HCT116 (cell line): ENCODE data around the gene MTHFSD. TPM values are rescaled to one million over a fixed set of nuclear protein-coding genes. Genes with fewer than 3 reads are reported as not detected.

Experiments used
- ATAC-seq: fragments of 200-7000 bp; cut with Tn5 transposase; 2 replicates; pipeline ENCODE4 v1.9.1; 2020; ENCODE audit warnings: mild to moderate bottlenecking, moderate library complexity
- BruUV-seq: library from RNA; stranded (reverse); fragments of 400-500 nt; replicated peaks from 2 replicates; lab custom pipeline; 2021; lab: Mats Ljungman, UMichigan
- CTCF ChIA-PET: fragments of 300-600 bp; sonication (Branson Sonifier 250); formaldehyde crosslinking; loops from one replicate; lab custom pipeline; 2021; ENCODE audit warnings: antibody characterized with exemption; lab: Charles Lee
- POLR2A ChIA-PET: fragments of 300-600, 350-600 bp; sonication (Branson Sonifier 250); formaldehyde crosslinking; loops from one replicate; lab custom pipeline; 2021; ENCODE audit warnings: antibody characterized with exemption; lab: Charles Lee
- RAD21 ChIA-PET, 2 experiments: fragments of 300-600 bp; sonication (Branson Sonifier 250); formaldehyde crosslinking; loops; one replicate each; lab custom pipeline; 2023; ENCODE audit warnings: low total read pairs in 2 of 2; ENCODE audit not compliant: uncharacterized antibody in 2 of 2, unreplicated experiment in 2 of 2, low non-redundant PET in 1 of 2; lab: Charles Lee
- DNase-seq: peaks from one replicate; pipeline ENCODE4 v3.0.0-alpha.2; 2010; ENCODE audit warnings: low read depth, low spot score
- H2AFZ ChIP-seq: fragments of 200-600 bp; shearing (Covaris generic), sonication (generic); 2 replicates; pipeline ENCODE4 v1.6.1; 2017; ENCODE audit warnings: low read depth, mixed run types, mixed read lengths, antibody characterized with exemption, low read length; ENCODE audit not compliant: poor library complexity, severe bottlenecking
- H3K27ac ChIP-seq: 2 replicates; pipeline ENCODE4 v1.5.1; 2012; ENCODE audit warnings: low read depth, low read length
- H3K27me3 ChIP-seq: fragments of 200-600 bp; sonication (generic); 2 replicates; pipeline ENCODE4 v1.6.1; 2016; ENCODE audit warnings: mixed run types, low read length, mixed read lengths; ENCODE audit not compliant: insufficient read depth
- H3K36me3 ChIP-seq, 2 experiments: fragments of 200-500 bp in 1 of 2; fragments of 200-600 bp in 1 of 2; sonication (Bioruptor generic) in 1 of 2; sonication (generic) in 1 of 2; 2 replicates each; pipeline versions ENCODE4 v1.5.1 to v1.6.1; 2014 to 2016; ENCODE audit warnings: low read length in 2 of 2, inconsistent platforms in 1 of 2, mixed read lengths in 1 of 2, mixed run types in 1 of 2; ENCODE audit not compliant: insufficient read depth in 2 of 2, control insufficient read depth in 1 of 2
- H3K4me1 ChIP-seq, 2 experiments: fragments of 200-600 bp in 1 of 2; sonication (generic) in 1 of 2; 2 replicates each; pipeline versions ENCODE4 v1.5.1 to v1.6.1; 2012 to 2017; ENCODE audit warnings: low read length in 2 of 2, inconsistent platforms in 1 of 2, mild to moderate bottlenecking in 1 of 2, mixed read lengths in 1 of 2, mixed run types in 1 of 2, moderate library complexity in 1 of 2; ENCODE audit not compliant: insufficient read depth in 2 of 2, control insufficient read depth in 1 of 2
- H3K4me2 ChIP-seq: fragments of 200-600 bp; sonication (generic); 2 replicates; pipeline ENCODE4 v1.6.1; 2017; ENCODE audit warnings: mixed run types, low read length, mixed read lengths
- H3K4me3 ChIP-seq, 2 experiments: fragments of 200-600 bp in 1 of 2; sonication (generic) in 1 of 2; replicated peaks in 1 of 2; 2 replicates each; pipeline ENCODE4 v1.5.1; 2011 to 2016; ENCODE audit warnings: low read length in 2 of 2, control low read depth in 1 of 2, low read depth in 1 of 2, mild to moderate bottlenecking in 1 of 2, mixed read lengths in 1 of 2, mixed run types in 1 of 2
- H3K79me2 ChIP-seq: fragments of 200-600 bp; sonication (generic); 2 replicates; pipeline ENCODE4 v1.6.1; 2017; ENCODE audit warnings: mild to moderate bottlenecking, mixed run types, low read length, moderate library complexity, mixed read lengths; ENCODE audit not compliant: insufficient read depth
- H3K9ac ChIP-seq: fragments of 200-600 bp; sonication (generic); 2 replicates; pipeline ENCODE4 v1.6.1; 2016; ENCODE audit warnings: low read length, mixed read lengths
- H3K9me2 ChIP-seq: fragments of 200-600 bp; sonication (generic), shearing (Covaris generic); 2 replicates; pipeline ENCODE4 v1.6.1; 2017; ENCODE audit warnings: mixed run types, mild to moderate bottlenecking, moderate library complexity; ENCODE audit not compliant: insufficient read depth
- H3K9me3 ChIP-seq, 2 experiments: fragments of 200-500 bp in 1 of 2; fragments of 200-600 bp in 1 of 2; sonication (Bioruptor generic) in 1 of 2; sonication (generic) in 1 of 2; 2 replicates each; pipeline ENCODE4 v1.6.1; 2014 to 2017; ENCODE audit warnings: low read length in 2 of 2, mixed read lengths in 2 of 2, inconsistent platforms in 1 of 2, low read depth in 1 of 2, mild to moderate bottlenecking in 1 of 2, mixed run types in 1 of 2, moderate library complexity in 1 of 2; ENCODE audit not compliant: control insufficient read depth in 1 of 2, insufficient read depth in 1 of 2
- H4K20me1 ChIP-seq: fragments of 200-600 bp; sonication (generic), shearing (Covaris generic); 2 replicates; pipeline ENCODE4 v1.6.1; 2017; ENCODE audit warnings: mixed run types, mild to moderate bottlenecking, moderate library complexity; ENCODE audit not compliant: insufficient read depth
- CBX3 ChIP-seq: IDR thresholded peaks from 2 replicates; pipeline ENCODE4 v1.6.1; 2012; ENCODE audit warnings: low read depth
- CEBPB ChIP-seq: IDR thresholded peaks from 2 replicates; pipeline ENCODE4 v1.6.1; 2012; ENCODE audit warnings: low read depth
- EGR1 ChIP-seq: IDR thresholded peaks from 2 replicates; pipeline ENCODE4 v1.6.1; 2012; ENCODE audit warnings: low read depth
- ELF1 ChIP-seq: IDR thresholded peaks from 2 replicates; pipeline ENCODE4 v1.6.1; 2012; ENCODE audit warnings: low read depth, borderline replicate concordance
- JUND ChIP-seq: IDR thresholded peaks from 2 replicates; pipeline ENCODE4 v1.6.1; 2012
- MAX ChIP-seq: IDR thresholded peaks from 2 replicates; pipeline ENCODE4 v1.6.1; 2012
- POLR2A ChIP-seq: IDR thresholded peaks from 2 replicates; pipeline ENCODE4 v1.7.0; 2011; ENCODE audit warnings: borderline replicate concordance; ENCODE audit not compliant: insufficient read depth, insufficient read length; ENCODE audit errors: extremely low read depth
- POLR2AphosphoS5 ChIP-seq: IDR thresholded peaks from 2 replicates; pipeline ENCODE4 v1.6.1; 2011; ENCODE audit warnings: mild to moderate bottlenecking, low read depth, low read length, moderate library complexity
- RAD21 ChIP-seq: IDR thresholded peaks from 2 replicates; pipeline ENCODE4 v1.6.1; 2012; ENCODE audit warnings: low read depth, mild to moderate bottlenecking
- SIN3A ChIP-seq: IDR thresholded peaks from 2 replicates; pipeline ENCODE4 v1.6.1; 2012; ENCODE audit warnings: low read depth
- ZBTB33 ChIP-seq: IDR thresholded peaks from 2 replicates; pipeline ENCODE4 v1.6.1; 2011; ENCODE audit warnings: mild to moderate bottlenecking, low read length, moderate library complexity; ENCODE audit not compliant: insufficient replicate concordance; ENCODE audit errors: extremely low read depth
- intact Hi-C: fragments of 100-400 bp; cut with micrococcal nuclease; formaldehyde crosslinking; loops from 2 replicates; pipeline ENCODE4 v1.10.0; 2022
- total RNA-seq: library from RNA; stranded (reverse); gene quantifications from one replicate; pipeline ENCODE4 v1.2.1, GENCODE V29; 2021; ENCODE audit not compliant: unreplicated experiment

The MTHFSD gene
- total RNA-seq, 1 experiment from 2014 or later: 33.1 TPM

GRCh38 chr16:86557587-86557986 lies 2.6 kb upstream of the MTHFSD start (continued):
- TF ChIP-seq ZBTB33: no peak
- TF ChIP-seq EGR1: no peak
- no peak for TF ChIP-seq MAX
- TF ChIP-seq CBX3: no peak
- no peak for TF ChIP-seq RAD21
- no peak for TF ChIP-seq POLR2A
- no peak for TF ChIP-seq SIN3A
- TF ChIP-seq CEBPB: no peak
- no peak for TF ChIP-seq POLR2AphosphoS5

- no peak overlapping the region for H3K27ac ChIP-seq
- no TSS peak for BruUV-seq
- DNase-seq: no peak
- intact Hi-C loops: no loop called here
- no peaks in the 10 kb centered on the region for H3K9me2 ChIP-seq
- TF ChIP-seq SIN3A (no peak), JUND (no peak), EGR1 (no peak), ELF1 (no peak), POLR2AphosphoS5 (no peak)
- POLR2A ChIA-PET: no interaction called here
- no peaks in the 10 kb centered on the region for H3K9me3 ChIP-seq
- peaks cover 4% of the 10 kb centered on the region; the same call in 1 of the 2 replicates for H3K27me3 ChIP-seq
- peaks cover 19% of the 10 kb centered on the region for H3K79me2 ChIP-seq
- H3K36me3 ChIP-seq: peaks cover 0 to 12% of the 10 kb centered on the region in 2 experiments; a peak in 2 of 4 replicates
- no peaks in the 10 kb centered on the region; the same call in 1 of the 2 replicates for H4K20me1 ChIP-seq
- peaks cover 4 to 15% of the 10 kb centered on the region in 2 experiments; a peak in 3 of 4 replicates for H3K4me1 ChIP-seq
- no peak overlapping the region for H3K4me3 ChIP-seq
- CTCF ChIA-PET: no interaction called here
- no peak for ATAC-seq
- no peak overlapping the region for H3K9ac ChIP-seq
- no peak overlapping the region for H2AFZ ChIP-seq
- RAD21 ChIA-PET: no interaction called here
- H3K4me2 ChIP-seq: no peak overlapping the region
Observed at GRCh38 chr16:86556576-86556975, 1.5 kb upstream of the MTHFSD start.
